NCI-H1436 treated with DMSO at 0.1 percent for 48 hours (cell line): Measurements from ENCODE around the gene SMPD1.

Experiments
- DNase-seq: peaks from one replicate; lab custom pipeline; 2025; lab: John Stamatoyannopoulos, UW

The SMPD1 gene

GRCh38 chr11:6414874-6415328 lies 24.6 kb downstream of the SMPD1 start:
- no peak for DNase-seq

GRCh38 chr11:6415797-6416196 lies 25.5 kb downstream of the SMPD1 start:
- DNase-seq: no peak

GRCh38 chr11:6417907-6418556 lies 27.8 kb downstream of the SMPD1 start:
- no peak for DNase-seq

DNA sequence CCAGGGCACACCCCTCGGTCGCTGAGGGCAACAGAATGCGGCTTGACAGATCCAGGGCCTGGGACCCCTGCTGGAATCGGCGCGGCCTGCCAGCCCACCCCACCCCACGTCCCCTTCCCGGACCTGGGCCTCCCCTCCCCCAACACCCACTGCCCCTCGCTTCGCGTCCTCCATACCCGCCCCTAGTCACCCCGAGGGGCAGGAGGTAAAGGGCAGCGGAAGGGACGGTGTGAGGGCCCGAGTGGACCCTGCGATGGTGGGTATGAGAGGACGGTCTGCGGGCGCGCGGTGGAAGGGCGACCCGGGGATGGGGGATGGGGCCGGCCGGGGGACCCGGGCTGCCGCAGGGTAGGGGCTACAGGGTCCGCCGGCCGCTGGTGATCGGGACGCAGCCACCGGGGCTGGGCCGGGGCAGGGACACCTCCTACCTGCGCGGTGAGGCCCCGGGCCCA lies 28.3 kb downstream of the SMPD1 start:
- no peak for DNase-seq

DNA sequence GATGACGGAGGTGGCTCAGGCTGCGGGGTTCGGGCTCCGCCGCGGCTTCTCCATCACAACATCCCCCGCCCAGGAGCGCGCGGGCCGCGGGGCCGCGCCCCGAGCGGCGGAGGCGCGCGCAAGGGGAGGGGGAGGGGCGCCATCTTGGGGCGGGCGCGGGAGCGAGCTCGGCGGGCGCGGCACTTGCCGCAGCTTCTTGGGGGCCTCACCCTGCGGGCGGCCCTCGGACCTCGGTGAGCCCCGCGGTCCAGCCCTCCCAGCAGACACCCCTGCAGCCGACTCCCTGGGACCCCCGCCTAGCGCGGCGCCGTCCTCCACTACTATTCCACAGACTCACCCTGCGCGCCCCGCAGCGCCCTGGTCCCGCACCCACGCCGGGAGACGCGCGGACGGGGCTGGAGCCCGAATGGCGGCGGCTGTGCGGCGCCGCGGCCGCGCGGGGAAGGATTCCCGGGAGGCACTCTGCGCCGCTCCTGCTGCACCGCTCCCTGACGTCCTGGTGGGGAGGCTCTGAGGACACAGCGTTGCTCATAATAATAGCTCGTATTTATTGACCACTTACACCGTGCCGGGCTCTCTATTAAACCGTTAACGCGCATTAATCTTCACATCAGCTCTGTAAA lies 28.8 kb downstream of the SMPD1 start, which contains the start of gene APBB1:
Gene APBB1 (minus strand): TSS at position 86 of the 623 bp plus-strand sequence. CDS start 7,747 bp downstream, outside the sequence.
- DNase-seq: no peak

GRCh38 chr11:6420677-6421076 lies 30.4 kb downstream of the SMPD1 start:
- DNase-seq: no peak

GRCh38 chr11:6427516-6427915 lies 37.2 kb downstream of the SMPD1 start:
- DNase-seq: no peak

DNA sequence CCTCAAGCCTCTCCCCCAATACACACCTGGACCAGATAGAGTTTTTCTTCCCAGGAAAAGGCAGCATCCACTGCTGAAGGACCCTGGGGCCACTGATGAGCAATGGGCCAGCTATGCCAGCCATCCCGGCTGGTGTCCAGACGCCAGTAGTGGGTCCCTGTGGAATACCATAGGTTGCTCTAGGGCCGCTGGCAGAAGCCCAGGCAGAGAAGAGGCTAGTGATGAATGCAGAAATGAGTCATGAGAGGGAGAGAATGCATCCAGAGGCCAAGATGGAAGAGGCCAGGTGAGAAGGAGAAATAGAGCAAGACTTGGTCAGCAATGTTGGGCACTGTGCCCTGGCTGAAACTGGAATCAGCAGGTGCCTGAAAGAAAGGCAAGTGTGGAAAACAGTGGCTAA lies 41.6 kb downstream of the SMPD1 start:
- no peak for DNase-seq

DNA sequence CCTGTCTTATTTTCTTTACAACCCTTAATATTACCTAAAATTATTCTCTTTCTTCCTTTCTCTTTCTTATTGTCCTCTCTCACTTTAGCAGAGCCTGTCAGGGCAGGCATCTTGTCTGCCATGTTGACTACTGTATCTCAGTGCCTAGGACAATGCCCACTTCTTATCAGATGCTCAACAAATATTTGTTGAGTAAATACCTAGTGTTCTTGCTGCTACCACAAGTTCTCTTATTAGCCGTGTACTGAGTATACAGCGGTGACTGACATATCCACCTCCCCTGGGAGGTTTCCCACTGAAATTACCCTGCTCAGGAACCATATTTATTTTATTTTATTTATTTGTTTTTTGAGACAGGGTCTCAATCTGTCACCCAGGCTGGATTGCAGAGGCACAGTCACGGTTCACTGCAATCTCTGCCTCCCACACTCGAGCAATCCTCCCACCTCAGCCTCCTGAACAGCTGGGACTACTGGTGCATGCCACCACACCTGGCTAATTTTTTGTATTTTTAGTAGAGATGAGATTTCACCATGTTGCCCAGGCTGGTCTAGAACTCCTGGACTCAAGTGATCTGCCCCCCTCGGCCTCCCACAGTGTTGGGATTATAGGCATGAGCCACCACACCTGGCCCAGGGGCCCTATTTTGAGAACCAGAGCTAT lies 43.9 kb downstream of the SMPD1 start:
- DNase-seq: no peak

- no peak for DNase-seq
Observed at GRCh38 chr11:6437423-6437822, 47.1 kb downstream of the SMPD1 start.

- DNase-seq: no peak
Observed at GRCh38 chr11:6437993-6438392, 47.7 kb downstream of the SMPD1 start.

- peak; percentile 20 for DNase-seq
Observed at GRCh38 chr11:6438979-6439571, 48.8 kb downstream of the SMPD1 start.

GRCh38 chr11:6440906-6441358 lies 50.7 kb downstream of the SMPD1 start, which contains the start of gene HPX:
Gene HPX, minus strand, starts transcription at chr11:6440987. Its CDS starts 24 bp downstream, at chr11:6440963.
- DNase-seq: no peak

DNA sequence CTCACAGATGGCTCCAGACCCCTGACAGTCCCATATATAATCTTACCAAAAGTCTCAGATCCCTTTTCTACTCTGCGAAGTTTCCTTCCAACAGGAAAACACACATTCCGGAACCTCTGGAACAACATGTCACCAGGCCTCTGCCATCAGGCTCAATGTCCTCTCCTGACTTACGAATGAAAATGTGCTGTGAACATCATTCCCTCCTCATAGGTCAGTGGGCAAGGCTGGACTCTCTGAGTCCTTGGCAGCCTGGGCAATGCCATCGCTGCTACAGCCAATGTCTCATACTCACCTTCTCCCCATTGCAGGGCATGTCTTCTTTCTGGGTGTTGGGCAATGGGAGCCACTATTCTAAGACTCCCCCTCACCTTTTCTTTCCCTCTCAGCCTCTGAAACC lies 52.2 kb downstream of the SMPD1 start:
- no peak for DNase-seq

DNA sequence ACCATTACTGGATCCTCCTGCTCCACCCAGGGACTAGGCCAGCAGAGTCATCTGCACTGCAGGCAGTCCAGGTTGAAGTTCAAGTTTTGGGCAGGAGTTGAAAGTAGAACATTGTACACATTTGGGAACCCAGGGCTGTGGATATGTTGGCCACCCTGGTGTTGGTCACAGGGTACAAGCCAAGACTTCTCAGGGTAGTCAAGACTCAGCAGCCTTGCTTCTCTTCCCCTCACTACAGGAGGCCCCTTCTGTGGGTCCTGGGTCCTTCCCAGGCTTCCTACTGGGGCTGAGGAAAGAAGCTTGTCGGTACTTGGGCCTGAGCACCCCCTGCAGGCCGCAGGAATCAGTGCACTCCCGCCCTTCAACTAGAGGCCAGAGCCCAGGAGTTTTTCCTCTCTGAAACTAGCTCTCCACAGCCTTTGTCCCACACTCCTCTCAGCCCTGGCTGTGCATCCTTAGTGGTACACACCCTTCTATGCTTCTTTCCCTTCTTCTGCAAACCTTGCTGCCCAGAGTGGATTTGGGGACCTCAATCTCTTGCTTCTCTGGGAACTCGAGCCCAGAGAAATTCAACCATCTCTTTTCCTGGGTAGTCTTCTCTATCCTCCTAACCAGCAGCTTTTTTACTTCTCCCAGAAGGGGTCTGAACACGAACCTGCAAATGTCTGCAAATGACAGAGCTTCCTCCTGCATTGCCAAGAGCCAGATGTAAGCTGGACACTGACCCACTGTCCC lies 53.2 kb downstream of the SMPD1 start:
- no peak for DNase-seq
